K562 (cell line): Measurements from ENCODE around the gene LIPN. TPM values are rescaled to one million over a fixed set of nuclear protein-coding genes. Genes with fewer than 3 reads are reported as not detected.

Source experiments
- ATAC-seq: fragments of 200-7000 bp; cut with Tn5 transposase; 3 replicates; pipeline ENCODE4 v1.9.1; 2020; ENCODE audit warnings: moderate library complexity
- BruUV-seq: library from RNA; stranded (reverse); fragments of 400-500 nt; replicated peaks from 2 replicates; lab custom pipeline; 2021; lab: Mats Ljungman, UMichigan
- CTCF ChIA-PET: fragments of 300-600 bp; formaldehyde crosslinking; extraction: SDS; loops from one replicate; lab custom pipeline; 2021; ENCODE audit warnings: low intra/inter-chr PET ratio; lab: Yijun Ruan, JAX
- POLR2A ChIA-PET: fragments of 300-600, 350-650 bp; sonication (Branson Sonifier 250); formaldehyde crosslinking; extraction: SDS; loops from one replicate; lab custom pipeline; 2021; ENCODE audit warnings: antibody characterized with exemption, inconsistent platforms; lab: Yijun Ruan, JAX
- DNase-seq, 4 experiments: peaks; one replicate each; pipeline versions ENCODE4 v3.0.0 to v3.0.0-alpha.2; 2011 to 2018; ENCODE audit warnings: low spot score in 3 of 4, mixed read lengths in 3 of 4; ENCODE audit errors: extremely low read depth in 1 of 4
- FAIRE-seq: peaks from 2 replicates; lab custom pipeline; 2011; peaks lifted over from hg19 to GRCh38; lab: Jason Lieb, UNC
- H2AFZ ChIP-seq: 2 replicates; pipeline ENCODE4 v1.6.0; 2011; ENCODE audit warnings: low read depth, low read length, control low read depth, inconsistent platforms
- H3K27ac ChIP-seq: fragments of 200-600 bp; 3 replicates; pipeline ENCODE4 v1.8.0; 2011; ENCODE audit warnings: low read depth, mild to moderate bottlenecking, control low read depth, inconsistent platforms, low read length, moderate library complexity, mixed read lengths; ENCODE audit errors: extremely low read depth
- H3K27me3 ChIP-seq, 2 experiments: fragments of 300-600 bp in 1 of 2; 2 replicates in 1 of 2; 3 replicates in 1 of 2; pipeline versions ENCODE4 v1.6.0 to v1.8.0; 2011; ENCODE audit warnings: inconsistent platforms in 2 of 2, low read length in 2 of 2, mild to moderate bottlenecking in 1 of 2, mixed read lengths in 1 of 2, moderate library complexity in 1 of 2; ENCODE audit not compliant: control insufficient read depth in 2 of 2, insufficient read depth in 2 of 2
- H3K36me3 ChIP-seq: fragments of 300-600 bp; 3 replicates; pipeline ENCODE4 v1.8.0; 2011; ENCODE audit warnings: mild to moderate bottlenecking, low read length, inconsistent platforms; ENCODE audit not compliant: control insufficient read depth, insufficient read depth
- H3K4me1 ChIP-seq, 2 experiments: fragments of 200-600 bp in 1 of 2; replicated peaks in 1 of 2; 2 replicates in 1 of 2; 3 replicates in 1 of 2; pipeline versions ENCODE4 v1.5.1 to v1.8.0; 2011; ENCODE audit warnings: inconsistent platforms in 2 of 2, low read length in 2 of 2, mild to moderate bottlenecking in 1 of 2, mixed read lengths in 1 of 2, moderate library complexity in 1 of 2; ENCODE audit not compliant: control insufficient read depth in 2 of 2, insufficient read depth in 2 of 2
- H3K4me2 ChIP-seq: 2 replicates; pipeline ENCODE4 v1.6.1; 2011; ENCODE audit warnings: low read length, control low read depth, inconsistent platforms, mixed read lengths; ENCODE audit not compliant: insufficient read depth
- H3K4me3 ChIP-seq: fragments of 200-600 bp; sonication (generic), shearing (Covaris generic); 2 replicates; pipeline ENCODE4 v1.5.1; 2016; ENCODE audit warnings: control low read depth, inconsistent platforms
- H3K79me2 ChIP-seq: fragments of 200-600 bp; 3 replicates; pipeline ENCODE4 v1.8.0; 2011; ENCODE audit warnings: low read length, inconsistent platforms; ENCODE audit not compliant: control insufficient read depth, insufficient read depth
- H3K9ac ChIP-seq, 2 experiments: 2 replicates each; pipeline versions ENCODE4 v1.6.0 to v1.6.1; 2011; ENCODE audit warnings: low read depth in 2 of 2, low read length in 2 of 2, control low read depth in 1 of 2, inconsistent platforms in 1 of 2, mild to moderate bottlenecking in 1 of 2, mixed read lengths in 1 of 2; ENCODE audit not compliant: insufficient read depth in 1 of 2
- H3K9me1 ChIP-seq: one replicate; pipeline ENCODE4 v1.6.0; 2011; ENCODE audit warnings: inconsistent platforms, mild to moderate bottlenecking, low read length, moderate library complexity; ENCODE audit not compliant: control insufficient read depth, insufficient read depth
- H3K9me3 ChIP-seq: replicated peaks from 2 replicates; pipeline ENCODE4 v1.5.1; 2011; ENCODE audit warnings: low read depth, low read length, inconsistent platforms; ENCODE audit not compliant: control insufficient read depth, insufficient read depth
- H4K20me1 ChIP-seq: replicated peaks from 2 replicates; pipeline ENCODE4 v1.6.1; 2011; ENCODE audit warnings: low read length, inconsistent platforms, mixed read lengths; ENCODE audit not compliant: control insufficient read depth, insufficient read depth
- CTCF ChIP-seq, 3 experiments: IDR thresholded peaks in 2 of 3; conservative IDR thresholded peaks in 1 of 3; 2 replicates each; pipeline ENCODE4 v1.5.1; 2011 to 2012; ENCODE audit warnings: low read length in 3 of 3, mild to moderate bottlenecking in 3 of 3, control low read depth in 2 of 3, improper control_type of control experiment in 1 of 3, inconsistent platforms in 1 of 3, low read depth in 1 of 3, mixed read lengths in 1 of 3, moderate library complexity in 1 of 3; ENCODE audit not compliant: insufficient read depth in 2 of 3
- DEAF1 ChIP-seq: fragments of 450-650 bp; formaldehyde crosslinking; IDR thresholded peaks from 2 replicates; pipeline ENCODE4 v1.4.0; 2020; ENCODE audit warnings: mild to moderate bottlenecking, moderate library complexity
- ETV1 ChIP-seq: fragments of 450-650 bp; conservative IDR thresholded peaks from 2 replicates; pipeline ENCODE4 v1.6.1; 2016; ENCODE audit warnings: missing genetic modification characterization, control low read depth, low read depth, missing compliant biosample characterization
- MBD2 ChIP-seq: sonication (generic); IDR thresholded peaks from 2 replicates; pipeline ENCODE4 v1.6.1; 2016; ENCODE audit warnings: low read depth, borderline replicate concordance
- RAD21 ChIP-seq, 2 experiments: fragments of 250-450 bp in 1 of 2; fragments of 450-650 bp in 1 of 2; sonication (Bioruptor Pico) in 1 of 2; formaldehyde crosslinking in 1 of 2; IDR thresholded peaks in 1 of 2; conservative IDR thresholded peaks in 1 of 2; 2 replicates each; pipeline versions ENCODE4 v1.4.0 to v1.8.0; 2020 to 2022; ENCODE audit warnings: mild to moderate bottlenecking in 2 of 2, moderate library complexity in 1 of 2
- ZNF23 ChIP-seq: fragments of 250-450 bp; sonication (Bioruptor Pico); IDR thresholded peaks from 2 replicates; pipeline ENCODE4 v1.4.0; 2020; ENCODE audit warnings: mild to moderate bottlenecking
- WGBS: fragments of 100-300 bp; shearing (Covaris generic); methylation state at CpG from one replicate; pipeline ENCODE4 v1.1.6; 2016; ENCODE audit warnings: low coverage, mixed read lengths; ENCODE audit not compliant: insufficient coverage; ENCODE audit errors: missing lambda C conversion rate; 5-methylcytosine and 5-hydroxymethylcytosine counted together
- in situ Hi-C: fragments of 300-500 bp; cut with MboI; formaldehyde crosslinking; loops from 4 replicates; pipeline ENCODE4 v1.15.0; 2018; ENCODE audit warnings: inconsistent platforms, mixed read lengths
- intact Hi-C: fragments of 100-400 bp; cut with micrococcal nuclease; formaldehyde crosslinking; loops from 2 replicates; pipeline ENCODE4 v1.14.2; 2022
- polyA plus RNA-seq, 8 experiments: library from polyadenylated mRNA; depleted of rRNA in 4 of 8; stranded (reverse) in 5 of 8; unstranded in 3 of 8; fragments of >200 nt; fragmentation: Nextera tagmentation in 2 of 8; fragmentation: Illumina TruSeq in 1 of 8; extraction: Ambion mirVana in 2 of 8; extraction: Trizol in 1 of 8; gene quantifications; 2 replicates each; pipeline versions ENCODE4 v1.2.1 to v1.2.3, GENCODE V29; 2011 to 2014; ENCODE audit warnings: inconsistent platforms in 1 of 8, missing spikeins in 1 of 8
- total RNA-seq, 7 experiments: library from RNA; depleted of rRNA in 6 of 7; stranded (reverse); fragments of >200 nt in 6 of 7; fragmentation: Illumina TruSeq in 2 of 7; extraction: Trizol in 2 of 7; gene quantifications; 2 replicates each; pipeline versions ENCODE4 v1.2.1 to v1.2.3, GENCODE V29; 2011 to 2021; ENCODE audit warnings: low replicate concordance in 1 of 7
- TF ChIP-seq, protein P1 (sequence below), 2 experiments: fragments of 450-650 bp; formaldehyde crosslinking in 1 of 2; IDR thresholded peaks; 2 replicates each; pipeline versions ENCODE4 v1.4.0 to v1.6.1; 2014 to 2020; ENCODE audit warnings: mild to moderate bottlenecking in 2 of 2, borderline replicate concordance in 1 of 2, low read depth in 1 of 2

The LIPN gene
- total and polyA plus RNA-seq, 9 of the 15 experiments (the other 6 are each of a cell fraction or from before 2014, with no cell fraction given) = not detected

GRCh38 chr10:88728107-88728763 is 31.6 kb upstream of the LIPN start:
- FAIRE-seq = no peak
- intact Hi-C loops (no loop called here), in situ Hi-C loops (no loop called here)
- H3K9me1 ChIP-seq = no peaks in the 10 kb centered on the region
- H4K20me1 ChIP-seq = no peaks in the 10 kb centered on the region
- ChIA-PET CTCF (no interaction called here), POLR2A (interaction anchor here (0.7 kb wide), 1 partner anchor 32 kb away, joined by 3 read pairs; no protein-coding TSS in a partner anchor)
- BruUV-seq = no TSS peak
- H3K9me3 ChIP-seq = no peaks in the 10 kb centered on the region
- no peak overlapping the region for H3K4me3 ChIP-seq
- H2AFZ ChIP-seq = peak overlapping the region; percentile 44; the same call in 1 of the 2 replicates
- H3K36me3 ChIP-seq = no peaks in the 10 kb centered on the region
- no peaks in the 10 kb centered on the region for H3K4me1 ChIP-seq
- no peak overlapping the region for H3K9ac ChIP-seq
- no peaks in the 10 kb centered on the region for H3K79me2 ChIP-seq
- H3K4me2 ChIP-seq = peak overlapping the region; percentile 27; the same call in 1 of the 2 replicates
- 1% methylated on average over 23 of the region's 30 CpGs for whole genome bisulfite sequencing
- H3K27me3 ChIP-seq = no peaks in the 10 kb centered on the region
- peak in 2 of 4 experiments; percentile 9 to 60 for DNase-seq
- ATAC-seq = peak; percentile 87
- no peak overlapping the region for H3K27ac ChIP-seq
- TF ChIP-seq ZNF23 (no peak), MBD2 (no peak), CTCF (IDR thresholded peaks at IDR 0.05 in 2 of 3, conservative IDR thresholded peaks at IDR 0.05 in 1 of 3; ENCODE audit: insufficient read depth in 2 of 3, low read depth in 1 of 3, low read length in 3 of 3) (peak; percentile 61 to 94 (median 68); a peak in 5 of 6 replicates), ETV1 (peak; percentile 61), DEAF1 (CRISPR knock-in tag) (0 out of 2 replicates have a peak, but pooled peaks have one; percentile 23), RAD21 (CRISPR knock-in tag; conservative IDR thresholded peaks at IDR 0.05 in 1 of 2, IDR thresholded peaks at IDR 0.05 in 1 of 2) (peak; percentile 70 to 74)
- TF ChIP-seq, protein P1, sequence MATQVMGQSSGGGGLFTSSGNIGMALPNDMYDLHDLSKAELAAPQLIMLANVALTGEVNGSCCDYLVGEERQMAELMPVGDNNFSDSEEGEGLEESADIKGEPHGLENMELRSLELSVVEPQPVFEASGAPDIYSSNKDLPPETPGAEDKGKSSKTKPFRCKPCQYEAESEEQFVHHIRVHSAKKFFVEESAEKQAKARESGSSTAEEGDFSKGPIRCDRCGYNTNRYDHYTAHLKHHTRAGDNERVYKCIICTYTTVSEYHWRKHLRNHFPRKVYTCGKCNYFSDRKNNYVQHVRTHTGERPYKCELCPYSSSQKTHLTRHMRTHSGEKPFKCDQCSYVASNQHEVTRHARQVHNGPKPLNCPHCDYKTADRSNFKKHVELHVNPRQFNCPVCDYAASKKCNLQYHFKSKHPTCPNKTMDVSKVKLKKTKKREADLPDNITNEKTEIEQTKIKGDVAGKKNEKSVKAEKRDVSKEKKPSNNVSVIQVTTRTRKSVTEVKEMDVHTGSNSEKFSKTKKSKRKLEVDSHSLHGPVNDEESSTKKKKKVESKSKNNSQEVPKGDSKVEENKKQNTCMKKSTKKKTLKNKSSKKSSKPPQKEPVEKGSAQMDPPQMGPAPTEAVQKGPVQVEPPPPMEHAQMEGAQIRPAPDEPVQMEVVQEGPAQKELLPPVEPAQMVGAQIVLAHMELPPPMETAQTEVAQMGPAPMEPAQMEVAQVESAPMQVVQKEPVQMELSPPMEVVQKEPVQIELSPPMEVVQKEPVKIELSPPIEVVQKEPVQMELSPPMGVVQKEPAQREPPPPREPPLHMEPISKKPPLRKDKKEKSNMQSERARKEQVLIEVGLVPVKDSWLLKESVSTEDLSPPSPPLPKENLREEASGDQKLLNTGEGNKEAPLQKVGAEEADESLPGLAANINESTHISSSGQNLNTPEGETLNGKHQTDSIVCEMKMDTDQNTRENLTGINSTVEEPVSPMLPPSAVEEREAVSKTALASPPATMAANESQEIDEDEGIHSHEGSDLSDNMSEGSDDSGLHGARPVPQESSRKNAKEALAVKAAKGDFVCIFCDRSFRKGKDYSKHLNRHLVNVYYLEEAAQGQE (IDR thresholded peaks at IDR 0.05; ENCODE audit: borderline replicate concordance) = 0 out of 2 replicates have a peak, but pooled peaks have one; percentile 11
- TF ChIP-seq, protein P1 (CRISPR knock-in tag; IDR thresholded peaks at IDR 0.05; ENCODE audit: low read depth) = no peak
